Measurements from ENCODE around the gene PLXDC2.

DNA sequence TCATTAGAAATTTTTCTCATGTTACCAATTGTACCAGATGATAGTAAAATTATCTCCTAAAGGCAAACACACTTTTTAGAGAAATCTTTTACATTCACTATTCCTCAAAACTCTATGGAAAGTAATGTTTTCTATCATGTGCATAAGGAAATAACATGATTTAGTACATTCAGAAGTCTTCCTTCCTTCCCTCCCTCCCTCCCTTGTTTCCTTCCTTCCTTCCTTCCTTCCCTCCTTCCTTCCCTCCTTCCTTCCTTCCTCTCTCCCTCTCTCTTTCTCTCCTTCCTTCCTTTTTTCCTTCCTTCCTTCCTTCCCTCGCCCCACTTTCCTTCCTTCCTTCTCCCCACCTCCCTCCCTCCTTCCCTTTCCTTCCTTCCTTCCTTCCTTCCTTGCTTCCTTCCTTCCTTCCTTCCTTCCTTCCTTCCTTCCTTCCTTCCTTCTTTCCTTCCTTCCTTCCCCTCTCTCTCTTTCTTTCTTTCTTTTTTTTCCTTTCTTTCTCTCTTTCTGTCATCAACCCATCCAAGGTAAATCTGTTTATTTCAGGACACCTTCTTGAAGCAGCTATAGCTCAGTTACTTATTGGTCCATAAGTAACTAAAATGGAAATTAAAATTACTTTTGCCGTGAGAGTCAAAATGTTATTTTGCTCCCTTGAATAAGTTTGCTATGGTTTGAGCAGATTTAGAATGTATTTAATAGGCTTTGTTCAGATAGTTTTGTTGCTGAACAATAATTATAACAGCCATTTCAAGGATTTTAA, 197.9 kb downstream of the PLXDC2 start:
- TF ChIP-seq, protein P1, sequence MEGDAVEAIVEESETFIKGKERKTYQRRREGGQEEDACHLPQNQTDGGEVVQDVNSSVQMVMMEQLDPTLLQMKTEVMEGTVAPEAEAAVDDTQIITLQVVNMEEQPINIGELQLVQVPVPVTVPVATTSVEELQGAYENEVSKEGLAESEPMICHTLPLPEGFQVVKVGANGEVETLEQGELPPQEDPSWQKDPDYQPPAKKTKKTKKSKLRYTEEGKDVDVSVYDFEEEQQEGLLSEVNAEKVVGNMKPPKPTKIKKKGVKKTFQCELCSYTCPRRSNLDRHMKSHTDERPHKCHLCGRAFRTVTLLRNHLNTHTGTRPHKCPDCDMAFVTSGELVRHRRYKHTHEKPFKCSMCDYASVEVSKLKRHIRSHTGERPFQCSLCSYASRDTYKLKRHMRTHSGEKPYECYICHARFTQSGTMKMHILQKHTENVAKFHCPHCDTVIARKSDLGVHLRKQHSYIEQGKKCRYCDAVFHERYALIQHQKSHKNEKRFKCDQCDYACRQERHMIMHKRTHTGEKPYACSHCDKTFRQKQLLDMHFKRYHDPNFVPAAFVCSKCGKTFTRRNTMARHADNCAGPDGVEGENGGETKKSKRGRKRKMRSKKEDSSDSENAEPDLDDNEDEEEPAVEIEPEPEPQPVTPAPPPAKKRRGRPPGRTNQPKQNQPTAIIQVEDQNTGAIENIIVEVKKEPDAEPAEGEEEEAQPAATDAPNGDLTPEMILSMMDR (IDR thresholded peaks at IDR 0.05) = no peak
- TF ChIP-seq POLR2AphosphoS5 (IDR thresholded peaks at IDR 0.05; ENCODE audit: low read depth, low read length) (no peak), TCF7L2 (IDR thresholded peaks at IDR 0.05; ENCODE audit: low read depth, low read length) (no peak)

Data from Panc1 (cell line).